Peyer's patch (tissue), 4 donors: ENCODE measurements around the gene GPR25. TPM values are rescaled to one million over a fixed set of nuclear protein-coding genes. Genes with fewer than 3 reads are reported as not detected.

Experiments
- DNase-seq, 3 donors: peaks; one replicate each; pipeline ENCODE4 v3.0.0-alpha.2; 2017 to 2019
- H3K27ac ChIP-seq, 4 donors: fragments of 200-600 bp; sonication (generic); one replicate each; pipeline ENCODE4 v1.5.1; 2016 to 2019
- H3K27me3 ChIP-seq, 2 donors: fragments of 200-600 bp; sonication (generic); one replicate each; pipeline ENCODE4 v1.5.1; 2019
- H3K36me3 ChIP-seq, 3 donors: fragments of 200-600 bp; sonication (generic); one replicate each; pipeline ENCODE4 v1.5.1; 2016 to 2019
- H3K4me1 ChIP-seq, 4 donors: fragments of 200-600 bp; sonication (generic); one replicate each; pipeline ENCODE4 v1.5.1; 2016 to 2019
- H3K4me3 ChIP-seq, 4 donors: fragments of 200-600 bp; sonication (generic); 1 replicate in 3 of 4; 2 replicates in 1 of 4; pipeline ENCODE4 v1.5.1; 2016 to 2019; ENCODE audit warnings: mild to moderate bottlenecking in 1 of 4
- H3K9me3 ChIP-seq, 4 donors: fragments of 200-600 bp; sonication (generic); one replicate each; pipeline ENCODE4 v1.5.1; 2016 to 2019; ENCODE audit warnings: mild to moderate bottlenecking in 1 of 4
- POLR2A ChIP-seq, 2 donors: fragments of 450-650 bp; IDR thresholded peaks; one replicate each; pipeline ENCODE4 v1.5.1; 2017; ENCODE audit warnings: antibody characterized with exemption in 2 of 2, mild to moderate bottlenecking in 2 of 2, moderate library complexity in 2 of 2
- total RNA-seq, 4 donors: library from RNA; depleted of rRNA; stranded (reverse); fragments of >200 nt; gene quantifications; one replicate each; pipeline ENCODE4 v1.1.0, GENCODE V29; 2016
- TF ChIP-seq, protein P1 (sequence below), 6 experiments: fragments of 450-650 bp in 4 of 6; fragments of 200-600 bp in 2 of 6; sonication (generic) in 1 of 6; IDR thresholded peaks; one replicate each; pipeline ENCODE4 v1.5.1; 2017 to 2019; ENCODE audit warnings: antibody characterized with exemption in 6 of 6, mild to moderate bottlenecking in 3 of 6, moderate library complexity in 1 of 6

Gene GPR25
- total RNA-seq, 4 donors from 2014 or later = not detected

DNA sequence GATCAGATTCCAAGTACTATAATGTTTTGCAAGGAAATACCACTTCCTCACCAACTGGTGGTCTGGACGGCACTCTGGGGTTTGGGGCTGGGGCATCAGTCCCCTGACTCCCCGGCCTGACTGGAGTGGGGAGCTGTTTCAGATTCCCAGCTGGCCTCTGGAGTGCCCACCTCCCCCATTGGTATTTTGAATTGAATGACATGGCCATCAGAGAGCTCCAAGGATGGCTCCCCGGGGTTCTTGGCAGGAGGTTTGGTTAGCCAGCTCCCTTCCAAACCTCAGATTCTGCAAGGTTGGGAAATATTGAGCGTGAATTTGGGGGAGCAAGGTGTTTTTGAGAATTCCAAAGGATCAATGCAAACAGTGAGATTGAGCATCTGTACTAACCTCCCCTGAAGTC lies 19.8 kb downstream of the GPR25 start:
- H3K27me3 ChIP-seq = no peaks in the 10 kb centered on the region
- peak in 1 of 3 donors; percentile 41 for DNase-seq
- H3K4me1 ChIP-seq = peaks cover 0 to 10% (median 6%) of the 10 kb centered on the region in 4 donors
- H3K4me3 ChIP-seq = peak overlapping the region in 2 of 4 donors; percentile 68 to 76
- H3K36me3 ChIP-seq = peaks cover 0 to 3% (median 0%) of the 10 kb centered on the region in 3 donors
- peak overlapping the region in 3 of 4 donors; percentile 76 to 98 (median 97) for H3K27ac ChIP-seq
- H3K9me3 ChIP-seq = no peaks in the 10 kb centered on the region
- TF ChIP-seq, protein P1, sequence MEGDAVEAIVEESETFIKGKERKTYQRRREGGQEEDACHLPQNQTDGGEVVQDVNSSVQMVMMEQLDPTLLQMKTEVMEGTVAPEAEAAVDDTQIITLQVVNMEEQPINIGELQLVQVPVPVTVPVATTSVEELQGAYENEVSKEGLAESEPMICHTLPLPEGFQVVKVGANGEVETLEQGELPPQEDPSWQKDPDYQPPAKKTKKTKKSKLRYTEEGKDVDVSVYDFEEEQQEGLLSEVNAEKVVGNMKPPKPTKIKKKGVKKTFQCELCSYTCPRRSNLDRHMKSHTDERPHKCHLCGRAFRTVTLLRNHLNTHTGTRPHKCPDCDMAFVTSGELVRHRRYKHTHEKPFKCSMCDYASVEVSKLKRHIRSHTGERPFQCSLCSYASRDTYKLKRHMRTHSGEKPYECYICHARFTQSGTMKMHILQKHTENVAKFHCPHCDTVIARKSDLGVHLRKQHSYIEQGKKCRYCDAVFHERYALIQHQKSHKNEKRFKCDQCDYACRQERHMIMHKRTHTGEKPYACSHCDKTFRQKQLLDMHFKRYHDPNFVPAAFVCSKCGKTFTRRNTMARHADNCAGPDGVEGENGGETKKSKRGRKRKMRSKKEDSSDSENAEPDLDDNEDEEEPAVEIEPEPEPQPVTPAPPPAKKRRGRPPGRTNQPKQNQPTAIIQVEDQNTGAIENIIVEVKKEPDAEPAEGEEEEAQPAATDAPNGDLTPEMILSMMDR (IDR thresholded peaks at IDR 0.05) = no peak
- TF ChIP-seq POLR2A (IDR thresholded peaks at IDR 0.05) = no peak

GRCh38 chr1:200892958-200893357 lies 20.2 kb downstream of the GPR25 start:
- Histone ChIP-seq H3K27me3 (no peaks in the 10 kb centered on the region), H3K9me3 (no peaks in the 10 kb centered on the region), H3K27ac (peak overlapping the region in 3 of 4 donors; percentile 76 to 98 (median 97)), H3K4me1 (peaks cover 0 to 14% (median 6%) of the 10 kb centered on the region in 4 donors), H3K36me3 (peaks cover 0 to 7% (median 0%) of the 10 kb centered on the region in 3 donors), H3K4me3 (peak overlapping the region in 2 of 4 donors; percentile 76)
- TF ChIP-seq, protein P1 (IDR thresholded peaks at IDR 0.05) = no peak
- TF ChIP-seq POLR2A (IDR thresholded peaks at IDR 0.05) = no peak
- no peak for DNase-seq

DNA sequence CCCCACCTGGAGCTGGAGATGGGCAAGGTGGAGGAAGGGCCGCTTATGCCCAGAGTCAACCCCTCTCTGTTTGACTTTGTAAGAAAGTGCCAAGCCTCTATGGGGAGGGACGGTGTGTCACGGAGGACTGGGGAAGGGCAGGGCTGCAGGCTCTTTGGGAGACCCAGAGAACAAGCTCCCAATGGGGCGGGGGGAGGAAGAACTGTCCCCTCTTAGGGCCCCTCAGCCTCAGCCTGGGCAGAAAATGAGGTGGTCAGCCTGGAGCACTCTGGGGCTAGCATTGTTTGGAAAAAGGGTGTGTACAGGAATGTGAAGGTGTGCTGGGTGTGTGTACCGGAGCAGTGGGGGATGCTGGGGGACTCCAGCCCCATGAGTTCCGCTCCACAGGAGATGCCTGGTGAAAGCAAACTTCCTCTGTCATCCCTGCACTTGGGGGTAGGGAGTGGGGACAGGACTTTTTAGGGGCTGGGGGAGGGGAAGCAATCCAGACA lies 20.7 kb downstream of the GPR25 start:
- H3K4me1 ChIP-seq = peaks cover 0 to 19% (median 4%) of the 10 kb centered on the region in 4 donors

GRCh38 chr1:200894712-200895442 lies 22.1 kb downstream of the GPR25 start, which contains the start of gene INAVA:
Gene INAVA (plus strand): TSS chr1:200894900. CDS start chr1:200898401, 3,501 bp downstream.
- H3K27ac ChIP-seq = peak within 1 kb of the TSS in 3 of 4 donors; percentile 76 to 98 (median 97)
- H3K4me3 ChIP-seq = peak within 1 kb of the TSS in 3 of 4 donors; percentile 37 to 76 (median 71)
- H3K9me3 ChIP-seq = no peaks in the 10 kb centered on the region
- DNase-seq = peak in 2 of 3 donors; percentile 86 to 88
- TF ChIP-seq, protein P1 (IDR thresholded peaks at IDR 0.05) = peak in 1 of 6 experiments; percentile 15
- TF ChIP-seq POLR2A (IDR thresholded peaks at IDR 0.05) = peak; percentile 99
- H3K36me3 ChIP-seq = peaks cover 0 to 26% (median 0%) of the 10 kb centered on the region in 3 donors
- H3K4me1 ChIP-seq = peaks cover 0 to 33% (median 2%) of the 10 kb centered on the region in 4 donors
- no peaks in the 10 kb centered on the region for H3K27me3 ChIP-seq

More for the DNA sequence above, 20.7 kb downstream of the GPR25 start:
- Histone ChIP-seq H3K4me3 (peak overlapping the region in 2 of 4 donors; percentile 71 to 76), H3K9me3 (no peaks in the 10 kb centered on the region), H3K27me3 (no peaks in the 10 kb centered on the region), H3K36me3 (peaks cover 0 to 12% (median 0%) of the 10 kb centered on the region in 3 donors), H3K27ac (peak overlapping the region in 3 of 4 donors; percentile 76 to 98 (median 97))
- DNase-seq = peak in 1 of 3 donors; percentile 63
- TF ChIP-seq, protein P1 (IDR thresholded peaks at IDR 0.05) = no peak
- TF ChIP-seq POLR2A (IDR thresholded peaks at IDR 0.05) = no peak

DNA sequence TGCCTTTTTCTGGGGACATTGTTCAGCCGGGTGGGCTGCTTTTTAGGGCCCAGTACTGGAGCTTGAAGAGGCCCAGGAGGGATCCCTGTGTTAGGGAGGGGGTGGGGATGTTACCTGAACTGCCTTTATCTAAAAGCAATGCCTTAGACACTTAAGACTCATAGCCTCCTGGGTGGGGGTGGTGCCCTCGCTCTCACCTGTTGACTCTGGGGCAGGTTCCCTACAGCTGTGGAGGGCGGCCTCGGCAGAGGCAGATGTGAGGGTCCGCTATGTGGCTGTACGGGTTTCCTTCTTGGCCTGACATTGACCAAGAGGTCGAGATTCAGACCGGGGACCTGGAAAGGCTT lies 22.6 kb downstream of the GPR25 start:
- peak in 1 of 3 donors; percentile 62 for DNase-seq
- peak overlapping the region in 3 of 4 donors; percentile 76 to 98 (median 97) for H3K27ac ChIP-seq
- H3K27me3 ChIP-seq = no peaks in the 10 kb centered on the region
- H3K36me3 ChIP-seq = peaks cover 0 to 32% (median 0%) of the 10 kb centered on the region in 3 donors
- no peak for TF ChIP-seq POLR2A (IDR thresholded peaks at IDR 0.05)
- TF ChIP-seq, protein P1 (IDR thresholded peaks at IDR 0.05) = no peak
- peak overlapping the region in 3 of 4 donors; percentile 37 to 76 (median 71) for H3K4me3 ChIP-seq
- H3K4me1 ChIP-seq = peaks cover 0 to 34% (median 2%) of the 10 kb centered on the region in 4 donors
- no peaks in the 10 kb centered on the region for H3K9me3 ChIP-seq
